CD4-positive, alpha-beta T cell (primary cell): ENCODE data around the gene IGFBPL1. TPM values are rescaled to one million over a fixed set of nuclear protein-coding genes. Genes with fewer than 3 reads are reported as not detected.

Experiments used
- ATAC-seq: fragments of 200-7000 bp; cut with Tn5 transposase; one replicate; pipeline ENCODE4 v1.10.0; 2022; ENCODE audit warnings: mild to moderate bottlenecking; ENCODE audit not compliant: poor library complexity
- CTCF ChIA-PET: fragments of 350-600 bp; sonication (Branson Sonifier 250); formaldehyde crosslinking; loops from one replicate; lab custom pipeline; 2021; ENCODE audit warnings: antibody characterized with exemption, inconsistent platforms; lab: Charles Lee
- POLR2A ChIA-PET: fragments of 350-600 bp; sonication (Branson Sonifier 250); formaldehyde crosslinking; loops from one replicate; lab custom pipeline; 2021; ENCODE audit warnings: antibody characterized with exemption, inconsistent platforms; lab: Charles Lee
- DNase-seq, 14 experiments: peaks; one replicate each; pipeline ENCODE4 v3.0.0-alpha.2; 2013 to 2020; ENCODE audit warnings: mixed read lengths in 2 of 14
- H3K27ac ChIP-seq, 2 donors: one replicate each; pipeline versions ENCODE4 v1.5.1 to v1.7.0; 2013; ENCODE audit warnings: low read length in 2 of 2, low read depth in 1 of 2, mild to moderate bottlenecking in 1 of 2
- H3K27me3 ChIP-seq, 2 experiments: 1 replicate in 1 of 2; 2 replicates in 1 of 2; pipeline versions ENCODE4 v1.6.1 to v1.7.0; 2013; ENCODE audit warnings: low read length in 2 of 2, control low read depth in 1 of 2, mild to moderate bottlenecking in 1 of 2, moderate library complexity in 1 of 2; ENCODE audit not compliant: insufficient read depth in 2 of 2, control insufficient read depth in 1 of 2
- H3K36me3 ChIP-seq: one replicate; pipeline ENCODE4 v1.6.1; 2013; ENCODE audit warnings: low read length, control low read depth; ENCODE audit not compliant: insufficient read depth
- H3K4me1 ChIP-seq: one replicate; pipeline ENCODE4 v1.6.1; 2013; ENCODE audit warnings: low read length, control low read depth; ENCODE audit not compliant: insufficient read depth
- H3K4me3 ChIP-seq: one replicate; pipeline ENCODE4 v1.5.1; 2013; ENCODE audit warnings: mild to moderate bottlenecking, low read length, moderate library complexity
- H3K9me3 ChIP-seq, 2 experiments: 1 replicate in 1 of 2; 2 replicates in 1 of 2; pipeline versions ENCODE4 v1.6.1 to v1.7.0; 2013; ENCODE audit warnings: low read length in 2 of 2, mild to moderate bottlenecking in 2 of 2, control low read depth in 1 of 2, moderate library complexity in 1 of 2; ENCODE audit not compliant: control insufficient read depth in 1 of 2, insufficient read depth in 1 of 2
- H3K27ac Mint-ChIP-seq: one replicate; pipeline ENCODE4 v1.8.0; 2020; ENCODE audit warnings: mixed read lengths
- H3K27me3 Mint-ChIP-seq: one replicate; pipeline ENCODE4 v1.8.0; 2021; ENCODE audit warnings: mixed read lengths
- H3K36me3 Mint-ChIP-seq: one replicate; pipeline ENCODE4 v1.8.0; 2021; ENCODE audit warnings: low read depth, mixed read lengths
- H3K4me1 Mint-ChIP-seq: one replicate; pipeline ENCODE4 v1.8.0; 2021; ENCODE audit warnings: low read depth, mixed read lengths
- H3K4me3 Mint-ChIP-seq: one replicate; pipeline ENCODE4 v1.8.0; 2020; ENCODE audit warnings: mild to moderate bottlenecking, mixed read lengths
- H3K9me3 Mint-ChIP-seq: one replicate; pipeline ENCODE4 v1.8.0; 2020; ENCODE audit warnings: mixed read lengths
- CTCF ChIP-seq: fragments of 200-600 bp; IDR thresholded peaks from one replicate; pipeline ENCODE4 v1.8.0; 2022; ENCODE audit warnings: antibody characterized with exemption, mild to moderate bottlenecking
- intact Hi-C, 2 experiments: fragments of 100-400 bp; cut with DNase I in 1 of 2; cut with micrococcal nuclease in 1 of 2; formaldehyde crosslinking; loops; one replicate each; pipeline versions ENCODE4 v1.15.1 to v1.9.0; 2023 to 2025; cut with DNase I, micrococcal nuclease
- total RNA-seq, 174 experiments: library from RNA in 2 of 174; stranded (reverse) in 2 of 174; gene quantifications; one replicate each; pipeline ENCODE4 v1.2.3 and lab custom pipeline; 2021 to 2026

IGFBPL1 gene
- total RNA-seq, 2 experiments from 2014 or later: not detected

GRCh38 chr9:38358390-38359296 is 65.6 kb downstream of the IGFBPL1 start:
- no peak for ATAC-seq
- intact Hi-C loops: no loop called here
- Histone ChIP-seq H3K4me1 (no peaks in the 10 kb centered on the region), H3K27ac (no peak overlapping the region), H3K36me3 (no peaks in the 10 kb centered on the region), H3K27me3 (no peaks in the 10 kb centered on the region), H3K9me3 (no peaks in the 10 kb centered on the region), H3K4me3 (no peak overlapping the region)
- Mint-ChIP-seq H3K4me1 (peaks cover 7% of the 10 kb centered on the region), H3K36me3 (no peaks in the 10 kb centered on the region), H3K27ac (no peak overlapping the region), H3K4me3 (no peak overlapping the region), H3K27me3 (peaks cover 4% of the 10 kb centered on the region), H3K9me3 (no peaks in the 10 kb centered on the region)
- no peak for TF ChIP-seq CTCF
- ChIA-PET CTCF (no interaction called here), POLR2A (no interaction called here)
- no peak for DNase-seq

- no peaks in the 10 kb centered on the region for H3K36me3 Mint-ChIP-seq
- intact Hi-C loops: no loop called here
- no peak for DNase-seq
- H3K4me3 Mint-ChIP-seq: no peak overlapping the region
- no peak overlapping the region for H3K27ac Mint-ChIP-seq
- H3K27me3 Mint-ChIP-seq: no peaks in the 10 kb centered on the region
- no peak for TF ChIP-seq CTCF
- H3K4me1 ChIP-seq: no peaks in the 10 kb centered on the region
- no peaks in the 10 kb centered on the region for H3K4me1 Mint-ChIP-seq
- ChIA-PET CTCF (no interaction called here), POLR2A (no interaction called here)
- no peak overlapping the region for H3K4me3 ChIP-seq
- ATAC-seq: no peak
- H3K27ac ChIP-seq: no peak overlapping the region
- H3K9me3 Mint-ChIP-seq: no peaks in the 10 kb centered on the region
- H3K9me3 ChIP-seq: no peaks in the 10 kb centered on the region
- H3K27me3 ChIP-seq: no peaks in the 10 kb centered on the region
- H3K36me3 ChIP-seq: no peaks in the 10 kb centered on the region
Observed at GRCh38 chr9:38357350-38358114, 66.7 kb downstream of the IGFBPL1 start.

- TF ChIP-seq CTCF: no peak
- Mint-ChIP-seq H3K4me3 (no peak overlapping the region), H3K36me3 (no peaks in the 10 kb centered on the region), H3K27me3 (no peaks in the 10 kb centered on the region), H3K27ac (no peak overlapping the region), H3K9me3 (no peaks in the 10 kb centered on the region), H3K4me1 (no peaks in the 10 kb centered on the region)
- ATAC-seq: no peak
- H3K36me3 ChIP-seq: no peaks in the 10 kb centered on the region
- H3K27ac ChIP-seq: no peak overlapping the region
- H3K4me3 ChIP-seq: no peak overlapping the region
- CTCF ChIA-PET: no interaction called here
- H3K9me3 ChIP-seq: no peaks in the 10 kb centered on the region
- no peak for DNase-seq
- POLR2A ChIA-PET: no interaction called here
- intact Hi-C loops: no loop called here
- H3K4me1 ChIP-seq: no peaks in the 10 kb centered on the region
- H3K27me3 ChIP-seq: no peaks in the 10 kb centered on the region
Observed at GRCh38 chr9:38356851-38357250, 67.4 kb downstream of the IGFBPL1 start.

Other genes starting within 250 kb of the IGFBPL1 start
- under 1 TPM; 0.19 to 0.20 TPM for gene ALDH1B1, start 31.8 kb downstream of the IGFBPL1 start, total RNA-seq
- 1 to 10 TPM; 7.2 to 7.8 TPM for gene ANKRD18A, start 196.1 kb upstream of the IGFBPL1 start, total RNA-seq